DMS53 treated with DMSO at 0.1 percent for 48 hours (cell line): ENCODE results near the gene LRRC4B.

Source experiments
- DNase-seq: peaks from one replicate; lab custom pipeline; 2025; ENCODE audit not compliant: unreplicated experiment; lab: John Stamatoyannopoulos, UW

LRRC4B gene

GRCh38 chr19:50554212-50554611 lies 14.0 kb downstream of the LRRC4B start:
- no peak for DNase-seq

GRCh38 chr19:50553134-50553703 lies 15.0 kb downstream of the LRRC4B start:
- DNase-seq, result no peak

DNA sequence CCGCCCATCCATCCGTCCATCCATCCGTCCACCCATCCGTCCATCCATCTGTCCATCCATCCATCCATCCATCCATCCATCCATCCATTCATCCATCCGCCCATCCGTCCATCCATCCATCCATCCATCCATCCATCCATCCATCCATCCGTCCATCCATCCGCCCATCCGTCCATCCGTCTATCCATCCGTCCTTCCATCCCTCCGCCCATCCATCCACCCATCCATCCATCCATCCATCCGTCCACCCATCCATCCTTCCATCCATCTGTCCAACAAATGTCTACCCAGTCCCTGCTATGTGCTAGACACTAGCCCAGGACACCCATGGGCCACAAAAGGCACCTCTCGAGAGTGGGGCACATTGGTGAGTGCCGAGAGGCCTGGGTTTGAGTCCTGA lies 15.7 kb downstream of the LRRC4B start:
- DNase-seq, result no peak

- DNase-seq, result no peak
Measured at GRCh38 chr19:50551715-50552187, 16.5 kb downstream of the LRRC4B start.

DNA sequence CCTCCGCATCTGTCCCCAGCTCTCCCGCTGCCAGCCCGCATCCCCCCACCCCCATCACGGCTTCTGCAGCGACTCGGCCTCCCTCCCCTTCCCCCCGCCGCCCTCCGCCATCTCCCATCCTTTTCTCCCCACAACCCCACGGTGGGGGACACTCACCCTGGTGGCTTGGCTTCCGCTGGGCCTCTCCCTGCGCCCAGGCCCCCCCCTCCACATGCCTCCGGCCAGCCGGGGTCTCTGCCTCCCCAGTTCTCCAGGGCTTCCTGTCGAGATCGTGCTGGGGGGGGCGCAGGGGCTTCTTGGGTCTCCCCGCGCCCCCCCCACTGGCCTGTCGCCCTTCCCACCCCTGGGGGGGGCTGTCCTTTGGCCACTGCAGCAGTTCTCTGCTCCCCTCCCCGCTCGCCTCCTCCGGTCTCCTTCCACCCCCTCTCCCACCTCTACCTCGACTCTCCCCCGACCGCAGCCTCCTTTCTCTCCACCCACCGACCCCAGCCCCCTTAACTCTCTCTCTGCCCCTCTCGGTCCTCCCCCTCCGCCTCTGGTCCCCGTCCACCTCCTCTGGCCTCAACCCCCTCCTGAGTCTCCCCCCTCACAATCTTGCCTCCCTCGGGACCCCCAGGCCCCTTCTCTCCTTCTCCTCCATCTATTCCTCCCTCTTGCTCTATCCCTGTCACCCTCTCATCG lies 17.1 kb downstream of the LRRC4B start:
- DNase-seq, result no peak

DNA sequence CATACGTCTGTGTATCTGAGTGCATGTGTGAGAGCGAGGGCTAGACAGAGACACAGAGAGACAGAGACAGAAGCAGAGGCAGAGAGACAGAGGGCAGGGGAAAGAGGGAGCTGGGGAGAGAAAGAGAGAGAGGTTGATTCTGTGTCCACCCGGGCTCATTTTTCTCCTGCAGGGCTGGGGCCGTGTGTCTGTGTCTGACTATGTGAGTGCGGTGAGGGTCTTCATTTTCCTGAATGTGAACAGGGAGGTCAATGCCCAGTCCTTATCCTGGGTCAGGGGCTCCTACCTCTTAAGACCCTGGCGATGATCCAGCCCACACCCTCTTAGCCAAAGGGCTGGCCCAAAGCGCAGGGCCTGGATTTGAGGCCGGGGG lies 17.7 kb downstream of the LRRC4B start:
- no peak for DNase-seq

DNA sequence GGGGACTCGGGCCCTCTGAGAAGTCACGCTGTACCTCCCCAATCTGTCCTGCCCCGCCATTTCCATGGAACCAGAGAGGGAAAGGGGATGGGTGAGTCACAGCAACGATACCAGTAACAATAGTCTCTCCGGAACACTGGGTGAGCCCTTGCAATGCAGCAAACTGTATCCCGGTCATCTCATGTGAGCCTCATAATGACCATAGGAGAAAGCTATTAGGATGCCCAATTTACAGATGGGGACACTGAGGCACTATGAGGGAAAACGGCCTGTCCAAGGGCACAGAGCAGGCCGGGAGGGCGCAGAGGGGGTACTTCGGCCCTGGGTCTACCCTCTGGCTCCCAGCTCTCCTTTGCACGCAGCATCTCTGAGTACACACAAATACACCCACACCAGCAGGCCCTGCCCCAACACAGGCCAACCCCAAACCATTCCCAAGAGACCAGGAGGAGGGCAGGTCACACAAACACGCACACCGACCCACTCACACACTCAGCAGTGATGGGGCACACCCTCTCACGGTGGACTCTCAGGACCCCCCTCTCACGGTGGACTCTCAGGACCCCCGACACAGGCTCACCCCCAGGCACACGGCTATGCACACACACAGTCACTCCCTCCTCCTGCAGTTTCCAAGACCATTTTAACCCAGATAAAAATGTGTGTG lies 18.2 kb downstream of the LRRC4B start:
- DNase-seq, result no peak

DNA sequence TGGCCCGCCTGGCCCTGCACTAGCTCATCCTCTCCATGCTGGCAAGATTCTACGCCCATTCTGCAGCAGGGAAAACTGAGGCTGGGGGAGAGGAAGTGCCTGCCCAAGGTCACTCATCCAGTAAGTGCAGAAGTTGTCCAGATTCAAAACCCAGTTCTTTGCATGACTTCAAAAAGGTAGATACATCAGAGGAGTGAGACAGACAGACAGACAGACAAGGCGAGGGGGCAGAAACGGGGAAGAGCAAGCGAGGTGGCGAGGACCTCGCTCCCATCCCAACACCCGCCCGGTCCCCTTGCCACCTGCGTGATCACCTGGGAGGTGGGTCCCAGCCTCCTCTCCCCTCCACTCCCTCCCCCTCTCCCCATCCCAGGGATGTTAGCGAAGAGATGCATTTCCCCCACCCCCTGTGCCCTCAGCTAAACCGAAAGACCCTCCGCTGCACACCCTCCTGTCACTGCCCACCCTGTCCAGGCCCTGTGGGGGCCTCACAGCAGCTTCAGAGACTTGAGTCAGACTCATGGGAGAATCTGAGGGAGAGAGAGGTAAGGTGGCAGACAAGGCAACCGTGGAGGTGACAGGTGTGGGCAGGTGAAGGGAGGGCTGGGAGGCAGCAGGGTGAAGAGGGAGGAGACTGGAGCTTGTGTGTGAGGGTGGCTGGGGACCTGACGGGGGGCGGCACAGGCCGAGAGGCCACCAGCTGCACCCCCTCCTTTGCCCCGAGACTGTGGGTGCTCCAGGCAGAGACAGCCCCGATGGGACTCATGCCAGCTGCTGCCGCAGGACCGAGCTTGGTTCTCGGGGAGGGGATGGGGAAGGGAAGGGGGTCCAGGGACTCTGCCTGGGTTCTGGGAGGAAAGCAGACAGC lies 18.9 kb downstream of the LRRC4B start:
- DNase-seq, result no peak

DNA sequence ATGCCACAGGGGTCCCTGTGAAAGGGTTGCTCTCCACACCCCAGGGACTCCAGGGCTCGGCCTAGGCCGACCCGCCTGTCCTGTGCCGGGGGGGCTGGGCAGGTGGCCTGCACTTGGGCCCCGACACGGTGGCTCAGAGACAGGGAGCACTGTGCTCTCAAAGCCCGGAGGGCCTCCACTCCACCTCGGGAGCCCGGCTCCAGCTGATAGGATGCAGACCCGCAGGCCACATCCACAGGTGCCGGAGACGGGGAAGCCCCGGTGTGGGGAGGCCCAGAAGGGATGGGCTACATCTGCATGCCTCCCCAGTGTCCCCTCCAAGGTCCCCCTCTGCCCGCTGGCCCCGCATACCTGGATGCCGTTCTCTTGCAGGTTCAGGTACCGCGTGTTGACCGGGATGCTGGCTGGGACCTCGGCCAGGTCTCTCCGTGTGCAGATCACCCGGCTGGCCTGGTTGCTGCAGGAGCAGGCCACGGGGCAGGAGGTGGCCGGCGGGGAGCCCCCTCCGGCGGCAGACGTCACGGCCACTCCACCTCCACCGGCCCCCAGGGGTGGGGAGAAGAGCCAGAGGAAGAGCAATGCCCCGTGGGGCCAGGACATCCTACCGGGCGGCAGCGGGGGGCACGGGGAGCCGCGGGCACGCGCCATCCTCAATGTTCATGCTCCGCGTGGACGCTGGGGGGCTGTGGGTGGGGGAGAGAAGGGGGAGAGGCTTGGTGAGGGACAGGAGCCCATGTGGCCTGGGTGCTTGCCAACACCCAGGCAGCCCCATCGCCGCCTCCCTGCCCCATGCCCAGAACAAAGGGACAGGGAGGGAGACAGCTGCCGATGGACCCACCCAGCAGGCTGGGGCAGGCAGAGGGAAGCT lies 19.8 kb downstream of the LRRC4B start:
- DNase-seq, result no peak

- DNase-seq, result no peak
Measured at GRCh38 chr19:50547385-50548190, 20.6 kb downstream of the LRRC4B start.

GRCh38 chr19:50546527-50547221 lies 21.6 kb downstream of the LRRC4B start:
- no peak for DNase-seq

GRCh38 chr19:50542943-50543342 lies 25.3 kb downstream of the LRRC4B start:
- DNase-seq, result no peak

DNA sequence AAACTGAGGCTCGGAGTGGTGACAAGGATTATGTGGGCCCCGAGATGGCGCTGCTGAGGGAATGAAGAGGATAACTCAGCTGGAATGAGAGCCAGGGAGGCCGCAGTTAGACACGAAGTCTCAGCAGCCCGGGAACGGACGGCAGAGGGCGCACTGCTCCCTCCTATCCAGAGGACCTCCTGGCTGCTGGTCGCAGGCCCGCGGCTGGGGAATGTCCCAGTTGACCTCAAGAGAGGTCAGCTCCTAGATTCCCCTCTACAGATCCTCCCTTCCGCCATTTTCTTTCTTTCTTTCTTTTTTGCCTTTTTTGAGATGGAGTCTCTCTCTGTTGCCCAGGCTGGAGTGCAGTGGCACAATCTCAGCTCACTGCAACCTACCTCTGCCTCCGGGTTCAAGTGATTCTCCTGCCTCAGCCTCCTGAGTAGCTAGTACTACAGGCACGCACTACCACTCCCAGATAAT lies 30.4 kb downstream of the LRRC4B start:
- DNase-seq, result peak; percentile 36

GRCh38 chr19:50537306-50537685 lies 30.9 kb downstream of the LRRC4B start:
- no peak for DNase-seq

DNA sequence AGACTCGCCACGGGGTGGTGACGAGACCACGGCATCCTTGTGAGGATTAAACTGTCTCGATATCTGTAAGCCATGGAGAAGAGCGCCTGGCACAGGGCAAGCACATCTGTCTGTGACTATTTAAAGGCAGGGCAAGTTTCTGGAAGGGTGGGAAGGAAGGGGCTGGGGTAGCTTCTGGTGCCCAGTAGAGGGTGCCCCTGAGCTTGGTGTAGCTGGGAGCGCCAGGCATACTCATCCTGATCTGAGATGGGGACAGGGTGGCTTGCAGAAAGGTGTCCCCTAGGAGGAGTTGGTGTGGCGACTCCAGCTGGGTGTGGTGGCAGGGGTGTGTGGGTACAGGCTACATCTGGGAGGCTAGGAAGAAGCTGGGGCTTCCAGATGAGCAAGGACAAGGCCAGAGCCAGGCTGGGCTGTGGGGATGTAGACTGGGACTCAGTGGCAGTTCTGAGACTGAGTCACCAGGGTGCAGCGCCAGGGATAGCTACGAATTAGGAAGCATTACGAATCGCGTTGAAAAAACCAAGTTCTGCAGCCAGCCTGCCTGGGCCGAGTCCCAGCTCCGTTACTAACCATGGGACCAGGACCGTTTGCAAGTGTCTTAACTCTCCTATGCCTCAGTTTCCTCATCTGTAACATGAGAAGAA lies 31.5 kb downstream of the LRRC4B start:
- DNase-seq, result no peak

- no peak for DNase-seq
Measured at GRCh38 chr19:50535672-50536187, 32.5 kb downstream of the LRRC4B start.

DNA sequence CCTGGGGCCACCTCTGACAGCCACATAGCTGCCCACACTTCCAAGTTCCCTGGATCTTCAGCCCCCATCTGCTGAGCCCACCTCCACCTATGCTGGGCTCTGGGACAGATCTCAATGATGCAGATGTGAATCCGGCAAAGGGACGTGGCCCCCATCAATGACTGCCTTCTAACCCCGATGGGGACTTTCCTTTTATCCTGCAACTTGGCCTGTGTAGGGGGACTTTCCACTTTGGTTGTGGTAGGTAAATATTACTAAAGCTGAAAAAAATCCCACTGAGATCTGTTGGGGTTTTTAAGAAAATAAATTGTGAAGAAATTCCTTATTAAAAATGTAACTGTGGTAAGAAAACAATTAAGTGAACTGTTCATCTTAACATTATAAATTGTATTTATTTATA lies 33.8 kb downstream of the LRRC4B start:
- no peak for DNase-seq

DNA sequence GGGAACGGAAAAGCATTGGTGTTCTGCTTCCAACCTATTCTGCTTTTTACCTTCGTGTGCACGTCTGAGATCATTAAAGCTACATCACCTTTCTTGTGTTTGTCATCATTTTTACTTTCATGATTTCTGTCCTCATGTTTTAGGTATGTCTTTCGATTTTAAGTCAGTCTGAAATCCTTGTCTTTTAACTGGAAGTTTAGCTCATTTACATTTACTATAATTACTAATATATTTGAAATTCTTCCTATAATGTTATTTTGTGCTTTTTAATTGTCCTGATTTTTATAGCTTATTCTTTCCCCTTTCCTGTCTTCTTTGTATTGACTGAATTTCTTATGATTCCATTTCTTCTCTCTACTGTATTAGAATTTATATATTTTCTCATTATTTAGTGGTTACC lies 35.3 kb downstream of the LRRC4B start:
- no peak for DNase-seq
